ENCODE data around the gene LAMA4.

- TF ChIP-seq CTCF (IDR thresholded peaks at IDR 0.05) (no peak), POLR2A (IDR thresholded peaks at IDR 0.05) (no peak)
These were observed 21.5 kb downstream of the LAMA4 start for GRCh38 chr6:112232845-112233256.
